ENCODE measurements around the gene ETNK2. TPM values are rescaled to one million over a fixed set of nuclear protein-coding genes. Genes with fewer than 3 reads are reported as not detected.
"Not testable (repeated sequence)": the region's sequence is repeated elsewhere in the genome, so short reads cannot be mapped to it uniquely, and the experiment has no call there.

ETNK2 gene
- total RNA-seq, 1 experiment from 2014 or later, result 44.3 TPM

GRCh38 chr1:204094856-204095634 is 56.8 kb downstream of the ETNK2 start:
- Histone ChIP-seq H3K4me3 (ENCODE audit: insufficient read depth, low read depth, low read length) (no peak overlapping the region), H3K36me3 (replicated peaks; ENCODE audit: control insufficient read depth, insufficient read depth, low read length) (0 out of 2 replicates have a peak, but pooled peaks cover under 1% of the 10 kb centered on the region), H3K27me3 (ENCODE audit: control insufficient read depth, insufficient read depth, low read length) (no peaks in the 10 kb centered on the region)
- DNase-seq, result no peak

GRCh38 chr1:204094313-204094729 is 57.5 kb downstream of the ETNK2 start:
- no peak overlapping the region for H3K4me3 ChIP-seq (ENCODE audit: insufficient read depth, low read depth, low read length)
- H3K27me3 ChIP-seq (ENCODE audit: control insufficient read depth, insufficient read depth, low read length), result no peaks in the 10 kb centered on the region
- DNase-seq, result peak; percentile 74
- H3K36me3 ChIP-seq (replicated peaks; ENCODE audit: control insufficient read depth, insufficient read depth, low read length), result 0 out of 2 replicates have a peak, but pooled peaks cover 1% of the 10 kb centered on the region

GRCh38 chr1:204093781-204094180 is 58.1 kb downstream of the ETNK2 start:
- H3K4me3 ChIP-seq (ENCODE audit: insufficient read depth, low read depth, low read length), result no peak overlapping the region
- H3K27me3 ChIP-seq (ENCODE audit: control insufficient read depth, insufficient read depth, low read length), result no peaks in the 10 kb centered on the region
- DNase-seq, result no peak
- H3K36me3 ChIP-seq (replicated peaks; ENCODE audit: control insufficient read depth, insufficient read depth, low read length), result 0 out of 2 replicates have a peak, but pooled peaks cover 1% of the 10 kb centered on the region

- H3K4me3 ChIP-seq (ENCODE audit: insufficient read depth, low read depth, low read length), result no peak overlapping the region
- 0 out of 2 replicates have a peak, but pooled peaks cover 1% of the 10 kb centered on the region for H3K36me3 ChIP-seq (replicated peaks; ENCODE audit: control insufficient read depth, insufficient read depth, low read length)
- DNase-seq, result no peak
- H3K27me3 ChIP-seq (ENCODE audit: control insufficient read depth, insufficient read depth, low read length), result no peaks in the 10 kb centered on the region
Observed at GRCh38 chr1:204093421-204093717, 58.5 kb downstream of the ETNK2 start.

- DNase-seq, result peak; percentile 36
- 0 out of 2 replicates have a peak, but pooled peaks cover 1% of the 10 kb centered on the region for H3K36me3 ChIP-seq (replicated peaks; ENCODE audit: control insufficient read depth, insufficient read depth, low read length)
- no peaks in the 10 kb centered on the region for H3K27me3 ChIP-seq (ENCODE audit: control insufficient read depth, insufficient read depth, low read length)
- H3K4me3 ChIP-seq (ENCODE audit: insufficient read depth, low read depth, low read length), result no peak overlapping the region
Observed at GRCh38 chr1:204092632-204093420, 59.0 kb downstream of the ETNK2 start.

- DNase-seq, result no peak
- H3K4me3 ChIP-seq (ENCODE audit: insufficient read depth, low read depth, low read length), result no peak overlapping the region
- no peaks in the 10 kb centered on the region for H3K27me3 ChIP-seq (ENCODE audit: control insufficient read depth, insufficient read depth, low read length)
- 0 out of 2 replicates have a peak, but pooled peaks cover 1% of the 10 kb centered on the region for H3K36me3 ChIP-seq (replicated peaks; ENCODE audit: control insufficient read depth, insufficient read depth, low read length)
Observed at GRCh38 chr1:204091787-204092312, 60.0 kb downstream of the ETNK2 start.

GRCh38 chr1:204091066-204091465 is 60.8 kb downstream of the ETNK2 start:
- Histone ChIP-seq H3K36me3 (replicated peaks; ENCODE audit: control insufficient read depth, insufficient read depth, low read length) (0 out of 2 replicates have a peak, but pooled peaks cover 1% of the 10 kb centered on the region), H3K27me3 (ENCODE audit: control insufficient read depth, insufficient read depth, low read length) (no peaks in the 10 kb centered on the region), H3K4me3 (ENCODE audit: insufficient read depth, low read depth, low read length) (no peak overlapping the region)
- peak; percentile 32 for DNase-seq

- H3K36me3 ChIP-seq (replicated peaks; ENCODE audit: control insufficient read depth, insufficient read depth, low read length); H3K4me3 ChIP-seq (ENCODE audit: insufficient read depth, low read depth, low read length); DNase-seq; H3K27me3 ChIP-seq (ENCODE audit: control insufficient read depth, insufficient read depth, low read length): not testable (repeated sequence)
Observed at GRCh38 chr1:204090132-204090531, 61.7 kb downstream of the ETNK2 start.

- Histone ChIP-seq H3K27me3 (ENCODE audit: control insufficient read depth, insufficient read depth, low read length) (no peaks in the 10 kb centered on the region), H3K4me3 (ENCODE audit: insufficient read depth, low read depth, low read length) (no peak overlapping the region), H3K36me3 (replicated peaks; ENCODE audit: control insufficient read depth, insufficient read depth, low read length) (0 out of 2 replicates have a peak, but pooled peaks cover 1% of the 10 kb centered on the region)
- peak; percentile 58 for DNase-seq
Observed at GRCh38 chr1:204089044-204089751, 62.6 kb downstream of the ETNK2 start.

GRCh38 chr1:204088596-204088995 is 63.2 kb downstream of the ETNK2 start:
- H3K36me3 ChIP-seq (replicated peaks; ENCODE audit: control insufficient read depth, insufficient read depth, low read length), result 0 out of 2 replicates have a peak, but pooled peaks cover 1% of the 10 kb centered on the region
- H3K27me3 ChIP-seq (ENCODE audit: control insufficient read depth, insufficient read depth, low read length), result no peaks in the 10 kb centered on the region
- peak; percentile 57 for DNase-seq
- H3K4me3 ChIP-seq (ENCODE audit: insufficient read depth, low read depth, low read length), result no peak overlapping the region

- no peak overlapping the region for H3K4me3 ChIP-seq (ENCODE audit: insufficient read depth, low read depth, low read length)
Observed at GRCh38 chr1:204087893-204088528, 63.8 kb downstream of the ETNK2 start.

GRCh38 chr1:204087181-204087892 is 64.5 kb downstream of the ETNK2 start:
- H3K4me3 ChIP-seq (ENCODE audit: insufficient read depth, low read depth, low read length), result no peak overlapping the region
- peaks cover 1% of the 10 kb centered on the region; the same call in 1 of the 2 replicates for H3K36me3 ChIP-seq (replicated peaks; ENCODE audit: control insufficient read depth, insufficient read depth, low read length)

More at GRCh38 chr1:204087893-204088528, 63.8 kb downstream of the ETNK2 start:
- peak; percentile 26 for DNase-seq
- Histone ChIP-seq H3K27me3 (ENCODE audit: control insufficient read depth, insufficient read depth, low read length) (no peaks in the 10 kb centered on the region), H3K36me3 (replicated peaks; ENCODE audit: control insufficient read depth, insufficient read depth, low read length) (0 out of 2 replicates have a peak, but pooled peaks cover 1% of the 10 kb centered on the region)

GRCh38 chr1:204085876-204086275 is 66.0 kb downstream of the ETNK2 start:
- Histone ChIP-seq H3K27me3 (ENCODE audit: control insufficient read depth, insufficient read depth, low read length) (no peaks in the 10 kb centered on the region), H3K4me3 (ENCODE audit: insufficient read depth, low read depth, low read length) (no peak overlapping the region), H3K36me3 (replicated peaks; ENCODE audit: control insufficient read depth, insufficient read depth, low read length) (peaks cover 1% of the 10 kb centered on the region; the same call in 1 of the 2 replicates)
- DNase-seq, result peak; percentile 9

More at GRCh38 chr1:204087181-204087892, 64.5 kb downstream of the ETNK2 start:
- DNase-seq, result peak; percentile 12
- no peaks in the 10 kb centered on the region for H3K27me3 ChIP-seq (ENCODE audit: control insufficient read depth, insufficient read depth, low read length)
